Measurements from ENCODE around the gene GALNT8. TPM values are rescaled to one million over a fixed set of nuclear protein-coding genes. Genes with fewer than 3 reads are reported as not detected.

The GALNT8 gene
- total and polyA plus RNA-seq, 4 donors: 0.09 to 1.3 (median 0.35) TPM

DNA sequence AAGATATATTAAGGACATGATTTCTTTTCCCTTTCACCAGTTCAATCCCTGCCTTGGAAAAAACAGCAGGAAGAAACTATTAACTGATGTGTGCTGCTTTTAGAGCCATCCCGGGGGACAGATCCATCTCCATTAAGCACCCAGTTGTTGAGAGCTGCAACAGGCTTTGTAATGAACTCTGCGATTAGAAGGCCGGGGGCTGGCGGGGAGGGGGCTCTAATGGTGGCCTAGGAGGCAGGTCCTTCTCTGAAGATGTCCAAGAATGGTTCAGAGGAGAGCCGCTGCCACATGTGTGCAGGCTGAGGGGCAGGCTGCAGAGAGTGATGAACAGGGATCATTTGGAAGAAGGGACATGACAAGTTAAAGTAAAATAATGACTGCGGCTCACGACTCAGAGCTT lies 67.8 kb downstream of the GALNT8 start:
- DNase-seq (no peak), ATAC-seq (ENCODE audit: insufficient read depth, low FRiP score) (no peak)
- no peaks in the 10 kb centered on the region for H3K36me3 ChIP-seq (ENCODE audit: control insufficient read depth in 4 of 4, insufficient read depth in 4 of 4, low read length in 4 of 4)
- WGBS, 2 donors: 75 to 76% methylated on average over 7 of the region's 7 CpGs
- H3K9me3 ChIP-seq (ENCODE audit: control insufficient read depth in 4 of 4, insufficient read depth in 3 of 4, low read length in 3 of 4): peaks cover 0 to 8% (median 4%) of the 10 kb centered on the region in 4 donors
- no peaks in the 10 kb centered on the region for H3K4me1 ChIP-seq (ENCODE audit: control insufficient read depth in 5 of 5, insufficient read depth in 5 of 5, low read length in 5 of 5)
- H3K27ac ChIP-seq (ENCODE audit: low read depth in 1 of 2, low read length in 1 of 2): no peak overlapping the region
- H3K4me3 ChIP-seq: no peak overlapping the region
- peaks cover 0 to 2% (median 0%) of the 10 kb centered on the region in 3 donors for H3K27me3 ChIP-seq (ENCODE audit: control insufficient read depth in 3 of 3, insufficient read depth in 3 of 3, low read length in 2 of 3)
- H3K9ac ChIP-seq (ENCODE audit: insufficient read depth in 1 of 2, low read length in 2 of 2): no peak overlapping the region
- TF ChIP-seq, protein P1, sequence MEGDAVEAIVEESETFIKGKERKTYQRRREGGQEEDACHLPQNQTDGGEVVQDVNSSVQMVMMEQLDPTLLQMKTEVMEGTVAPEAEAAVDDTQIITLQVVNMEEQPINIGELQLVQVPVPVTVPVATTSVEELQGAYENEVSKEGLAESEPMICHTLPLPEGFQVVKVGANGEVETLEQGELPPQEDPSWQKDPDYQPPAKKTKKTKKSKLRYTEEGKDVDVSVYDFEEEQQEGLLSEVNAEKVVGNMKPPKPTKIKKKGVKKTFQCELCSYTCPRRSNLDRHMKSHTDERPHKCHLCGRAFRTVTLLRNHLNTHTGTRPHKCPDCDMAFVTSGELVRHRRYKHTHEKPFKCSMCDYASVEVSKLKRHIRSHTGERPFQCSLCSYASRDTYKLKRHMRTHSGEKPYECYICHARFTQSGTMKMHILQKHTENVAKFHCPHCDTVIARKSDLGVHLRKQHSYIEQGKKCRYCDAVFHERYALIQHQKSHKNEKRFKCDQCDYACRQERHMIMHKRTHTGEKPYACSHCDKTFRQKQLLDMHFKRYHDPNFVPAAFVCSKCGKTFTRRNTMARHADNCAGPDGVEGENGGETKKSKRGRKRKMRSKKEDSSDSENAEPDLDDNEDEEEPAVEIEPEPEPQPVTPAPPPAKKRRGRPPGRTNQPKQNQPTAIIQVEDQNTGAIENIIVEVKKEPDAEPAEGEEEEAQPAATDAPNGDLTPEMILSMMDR (IDR thresholded peaks at IDR 0.05; ENCODE audit: control extremely low read depth, extremely low read depth): no peak

DNA sequence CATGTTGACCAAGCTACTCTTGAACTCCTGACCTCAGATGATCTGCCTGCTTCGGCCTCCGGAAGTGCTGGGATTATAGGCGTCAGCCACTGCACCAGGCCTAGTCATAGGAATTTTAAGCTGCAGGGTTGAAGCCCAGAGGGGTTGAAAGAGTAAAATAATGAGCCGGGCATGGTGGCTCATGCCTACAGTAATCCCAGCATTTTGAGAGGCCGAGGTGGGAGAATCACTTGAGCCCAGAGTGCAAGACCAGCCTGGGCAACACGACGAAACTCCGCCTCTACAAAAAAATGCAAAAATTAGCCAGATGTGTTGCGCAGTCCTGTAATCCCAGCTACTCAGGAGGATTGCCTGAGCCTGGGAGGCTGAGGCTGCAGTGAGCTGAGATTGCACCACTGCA lies 69.6 kb downstream of the GALNT8 start:
- Histone ChIP-seq H3K4me1 (ENCODE audit: control insufficient read depth in 5 of 5, insufficient read depth in 5 of 5, low read length in 5 of 5) (no peaks in the 10 kb centered on the region), H3K27ac (ENCODE audit: low read depth in 1 of 2, low read length in 1 of 2) (no peak overlapping the region), H3K27me3 (ENCODE audit: control insufficient read depth in 3 of 3, insufficient read depth in 3 of 3, low read length in 2 of 3) (peaks cover 0 to 6% (median 0%) of the 10 kb centered on the region in 3 donors), H3K36me3 (ENCODE audit: control insufficient read depth in 4 of 4, insufficient read depth in 4 of 4, low read length in 4 of 4) (no peaks in the 10 kb centered on the region), H3K4me3 (no peak overlapping the region), H3K9me3 (ENCODE audit: control insufficient read depth in 4 of 4, insufficient read depth in 3 of 4, low read length in 3 of 4) (peaks cover 0 to 6% (median 2%) of the 10 kb centered on the region in 4 donors), H3K9ac (ENCODE audit: insufficient read depth in 1 of 2, low read length in 2 of 2) (no peak overlapping the region)
- WGBS, 2 donors: 92 to 93% methylated on average over 9 of the region's 9 CpGs
- TF ChIP-seq, protein P1 (IDR thresholded peaks at IDR 0.05; ENCODE audit: control extremely low read depth, extremely low read depth): no peak
- DNase-seq (no peak), ATAC-seq (ENCODE audit: insufficient read depth, low FRiP score) (no peak)

- H3K27me3 ChIP-seq (ENCODE audit: control insufficient read depth in 3 of 3, insufficient read depth in 3 of 3, low read length in 2 of 3): peaks cover 0 to 7% (median 0%) of the 10 kb centered on the region in 3 donors
- 96 to 97% methylated on average over 3 of the region's 3 CpGs for WGBS, 2 donors
- H3K4me1 ChIP-seq (ENCODE audit: control insufficient read depth in 5 of 5, insufficient read depth in 5 of 5, low read length in 5 of 5): no peaks in the 10 kb centered on the region
- H3K9me3 ChIP-seq (ENCODE audit: control insufficient read depth in 4 of 4, insufficient read depth in 3 of 4, low read length in 3 of 4): peaks cover 0 to 6% (median under 1%) of the 10 kb centered on the region in 4 donors
- no peak overlapping the region for H3K27ac ChIP-seq (ENCODE audit: low read depth in 1 of 2, low read length in 1 of 2)
- no peak for ATAC-seq (ENCODE audit: insufficient read depth, low FRiP score)
- no peak overlapping the region for H3K4me3 ChIP-seq
- no peak overlapping the region for H3K9ac ChIP-seq (ENCODE audit: insufficient read depth in 1 of 2, low read length in 2 of 2)
- H3K36me3 ChIP-seq (ENCODE audit: control insufficient read depth in 4 of 4, insufficient read depth in 4 of 4, low read length in 4 of 4): no peaks in the 10 kb centered on the region
- no peak for DNase-seq
- TF ChIP-seq, protein P1 (IDR thresholded peaks at IDR 0.05; ENCODE audit: control extremely low read depth, extremely low read depth): no peak
Observed at GRCh38 chr12:4791497-4791896, 71.3 kb downstream of the GALNT8 start.

GRCh38 chr12:4794491-4794890 lies 74.3 kb downstream of the GALNT8 start:
- Histone ChIP-seq H3K4me3 (no peak overlapping the region), H3K36me3 (ENCODE audit: control insufficient read depth in 4 of 4, insufficient read depth in 4 of 4, low read length in 4 of 4) (no peaks in the 10 kb centered on the region), H3K9me3 (ENCODE audit: control insufficient read depth in 4 of 4, insufficient read depth in 3 of 4, low read length in 3 of 4) (peaks cover 0 to 6% (median under 1%) of the 10 kb centered on the region in 4 donors), H3K27me3 (ENCODE audit: control insufficient read depth in 3 of 3, insufficient read depth in 3 of 3, low read length in 2 of 3) (peaks cover 0 to 16% (median 0%) of the 10 kb centered on the region in 3 donors), H3K4me1 (ENCODE audit: control insufficient read depth in 5 of 5, insufficient read depth in 5 of 5, low read length in 5 of 5) (no peaks in the 10 kb centered on the region), H3K9ac (ENCODE audit: insufficient read depth in 1 of 2, low read length in 2 of 2) (no peak overlapping the region), H3K27ac (ENCODE audit: low read depth in 1 of 2, low read length in 1 of 2) (no peak overlapping the region)
- DNase-seq (no peak), ATAC-seq (ENCODE audit: insufficient read depth, low FRiP score) (no peak)
- 51 to 65% methylated on average over 3 of the region's 3 CpGs for WGBS, 2 donors
- TF ChIP-seq, protein P1 (IDR thresholded peaks at IDR 0.05; ENCODE audit: control extremely low read depth, extremely low read depth): no peak
